Muscle layer of colon (tissue), 2 donors: ENCODE results near the gene ADM2.
A peak's percentile ranks its signal among the peaks of the same experiment; 100 is the strongest.

Experiments used
- H3K27ac ChIP-seq: one replicate; pipeline ENCODE4 v1.7.0; 2013; ENCODE audit warnings: low read depth, mild to moderate bottlenecking, low read length, moderate library complexity
- H3K27me3 ChIP-seq, 2 donors: one replicate each; pipeline ENCODE4 v1.7.0; 2013; ENCODE audit warnings: low read length in 2 of 2, mild to moderate bottlenecking in 2 of 2; ENCODE audit not compliant: insufficient read depth in 2 of 2, control insufficient read depth in 1 of 2
- H3K36me3 ChIP-seq: one replicate; pipeline ENCODE4 v1.7.0; 2013; ENCODE audit warnings: mild to moderate bottlenecking, low read length; ENCODE audit not compliant: insufficient read depth
- H3K4me1 ChIP-seq: one replicate; pipeline ENCODE4 v1.7.0; 2013; ENCODE audit warnings: mild to moderate bottlenecking, low read length; ENCODE audit not compliant: insufficient read depth
- H3K4me3 ChIP-seq, 2 donors: one replicate each; pipeline ENCODE4 v1.7.0; 2013; ENCODE audit warnings: low read length in 2 of 2, low read depth in 1 of 2, mild to moderate bottlenecking in 1 of 2, moderate library complexity in 1 of 2
- H3K9ac ChIP-seq: one replicate; pipeline ENCODE4 v1.7.0; 2013; ENCODE audit warnings: low read length
- H3K9me3 ChIP-seq: one replicate; pipeline ENCODE4 v1.7.0; 2013; ENCODE audit warnings: mild to moderate bottlenecking, low read length
- donor health status: abdominal sarcoma.
- donor health status: Adenocarcinoma of cecum.

ADM2 gene

DNA sequence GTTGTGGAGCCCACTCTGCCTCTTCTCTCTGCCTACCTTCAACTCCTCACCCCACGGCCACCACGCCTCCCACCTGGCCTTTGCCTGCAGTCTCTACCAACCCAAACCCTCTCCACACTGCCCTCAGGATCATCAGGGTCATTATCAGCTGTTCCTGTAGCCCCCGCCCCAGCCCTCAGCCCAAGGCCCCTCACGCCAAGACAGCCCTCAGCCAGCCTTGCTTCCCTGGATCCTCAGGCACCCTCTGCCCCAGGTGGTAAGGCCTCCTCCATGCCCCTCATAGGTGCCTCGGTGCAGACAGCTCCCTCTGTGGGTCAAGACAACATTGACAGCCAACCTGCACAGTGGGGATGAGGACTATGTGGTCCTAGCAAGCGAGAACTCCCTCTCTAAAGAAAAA, 8.3 kb upstream of the ADM2 start:
- Histone ChIP-seq H3K9me3 (no peaks in the 10 kb centered on the region), H3K27ac (no peak overlapping the region), H3K27me3 (no peaks in the 10 kb centered on the region), H3K4me3 (peak overlapping the region; percentile 71 to 79), H3K4me1 (peaks cover 40% of the 10 kb centered on the region), H3K36me3 (no peaks in the 10 kb centered on the region), H3K9ac (peak overlapping the region; percentile 68)

- H3K4me1 ChIP-seq = peaks cover 38% of the 10 kb centered on the region
These were observed 7.3 kb upstream of the ADM2 start for GRCh38 chr22:50473855-50474671.

DNA sequence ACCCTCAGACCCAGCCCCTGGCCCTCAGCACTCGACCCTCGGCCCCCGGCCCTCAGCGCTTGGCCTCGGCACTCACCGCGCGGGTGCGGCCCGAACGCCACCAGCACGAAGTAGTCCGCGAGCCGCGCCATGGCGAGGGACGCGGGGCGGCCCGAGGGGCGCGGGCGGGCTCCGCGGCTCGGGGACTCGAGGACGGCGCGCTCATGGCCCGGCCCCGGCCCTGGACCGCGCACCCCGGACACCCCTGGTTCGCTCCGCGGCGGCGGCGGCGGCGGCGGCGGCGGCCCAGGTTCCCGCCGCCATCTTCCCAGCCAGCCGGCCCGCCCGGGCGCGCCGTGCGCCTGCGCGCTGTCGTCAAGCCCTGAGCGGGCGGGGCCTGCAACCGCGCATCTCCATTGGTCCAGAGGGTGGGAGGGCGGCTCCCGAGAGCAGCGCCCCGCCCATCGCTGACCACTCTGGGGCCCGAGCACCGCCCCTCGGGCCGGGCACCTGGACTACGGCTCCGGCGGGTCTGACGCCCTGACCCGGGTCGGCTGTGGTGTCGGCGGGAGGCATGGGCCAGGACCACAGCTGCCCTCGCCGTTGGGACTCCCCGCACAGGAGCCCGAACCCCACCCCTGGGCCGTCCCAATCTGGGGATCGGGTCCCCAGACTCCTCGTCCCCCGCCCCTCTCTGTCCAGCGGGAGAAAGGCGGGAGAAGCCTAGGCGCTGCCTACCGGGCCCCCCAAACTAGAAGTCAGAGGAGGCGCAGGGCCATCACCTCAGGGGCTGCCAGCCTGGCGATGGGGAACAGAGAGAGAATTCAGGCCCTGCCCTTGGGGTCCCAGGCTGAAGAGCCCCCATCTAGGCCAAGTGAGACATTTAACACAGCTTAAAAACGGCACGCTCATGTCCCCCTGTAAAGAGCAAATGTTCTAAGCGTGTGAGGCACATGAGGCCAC, 6.4 kb upstream of the ADM2 start, which contains the start of gene SBF1:
Gene SBF1 (minus strand): TSS at position 326 of the 942 bp plus-strand sequence. CDS start 195 bp downstream, at position 131.
- peaks cover 34% of the 10 kb centered on the region for H3K4me1 ChIP-seq
- H3K36me3 ChIP-seq = no peaks in the 10 kb centered on the region
- H3K27me3 ChIP-seq = peaks cover 3 to 4% of the 10 kb centered on the region in 2 donors
- peak within 1 kb of the TSS; percentile 71 to 79 for H3K4me3 ChIP-seq
- H3K9me3 ChIP-seq = no peaks in the 10 kb centered on the region
- H3K9ac ChIP-seq = peak within 1 kb of the TSS; percentile 68
- peak within 1 kb of the TSS; percentile 68 for H3K27ac ChIP-seq

More at GRCh38 chr22:50473855-50474671, 7.3 kb upstream of the ADM2 start:
- H3K27ac ChIP-seq = peak overlapping the region; percentile 68
- H3K36me3 ChIP-seq = no peaks in the 10 kb centered on the region
- H3K9me3 ChIP-seq = no peaks in the 10 kb centered on the region
- H3K4me3 ChIP-seq = peak overlapping the region; percentile 71 to 79
- H3K27me3 ChIP-seq = no peaks in the 10 kb centered on the region
- peak overlapping the region; percentile 68 for H3K9ac ChIP-seq

DNA sequence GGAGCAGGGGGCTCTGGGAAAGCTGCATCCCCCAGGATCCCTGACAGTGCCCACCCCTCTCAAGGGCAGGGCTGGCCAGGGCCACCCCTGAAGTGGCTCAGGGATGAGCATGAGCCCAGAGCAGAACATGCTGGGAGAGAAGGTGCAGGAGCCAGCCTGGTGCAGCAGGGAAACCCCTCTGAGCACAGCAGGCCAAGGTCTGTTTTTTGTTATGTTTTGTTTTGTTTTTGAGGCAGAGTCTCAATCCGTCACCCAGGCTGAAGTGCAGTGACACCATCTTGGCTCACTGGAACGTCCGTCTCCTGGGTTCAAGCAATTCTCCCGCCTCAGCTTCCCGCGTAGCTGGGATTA, 5.7 kb upstream of the ADM2 start:
- peak overlapping the region; percentile 58 for H3K27ac ChIP-seq
- peak overlapping the region; percentile 49 for H3K9ac ChIP-seq

DNA sequence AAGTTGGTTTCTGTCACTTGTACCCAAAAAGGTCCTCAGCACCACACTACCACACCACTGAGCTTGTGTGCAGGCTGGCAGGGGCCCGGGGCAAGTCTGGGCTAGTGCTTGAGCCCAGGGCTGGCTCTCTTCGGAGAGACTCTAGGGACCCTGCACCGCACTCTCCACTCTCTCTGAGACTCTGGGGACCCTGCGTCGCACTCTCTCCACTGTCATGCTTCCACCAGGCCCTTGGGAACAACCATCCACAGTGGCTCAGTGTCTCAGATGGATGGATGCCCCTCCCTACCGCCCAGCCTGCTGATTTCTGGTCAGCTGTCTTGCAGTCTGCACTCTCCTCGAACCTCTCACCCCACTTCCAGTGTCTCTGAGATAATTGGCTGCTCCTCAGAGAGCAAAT, 4.5 kb upstream of the ADM2 start:
- H3K4me1 ChIP-seq = peaks cover 24% of the 10 kb centered on the region
- no peaks in the 10 kb centered on the region for H3K9me3 ChIP-seq
- no peak overlapping the region for H3K9ac ChIP-seq
- H3K27ac ChIP-seq = no peak overlapping the region
- no peak overlapping the region for H3K4me3 ChIP-seq
- H3K36me3 ChIP-seq = no peaks in the 10 kb centered on the region
- H3K27me3 ChIP-seq = peaks cover 11 to 22% of the 10 kb centered on the region in 2 donors

More for the DNA sequence above, 5.7 kb upstream of the ADM2 start:
- peaks cover 28% of the 10 kb centered on the region for H3K4me1 ChIP-seq
- no peaks in the 10 kb centered on the region for H3K9me3 ChIP-seq
- no peaks in the 10 kb centered on the region for H3K36me3 ChIP-seq
- peak overlapping the region; percentile 60 to 71 for H3K4me3 ChIP-seq
- peaks cover 10 to 11% of the 10 kb centered on the region in 2 donors for H3K27me3 ChIP-seq

DNA sequence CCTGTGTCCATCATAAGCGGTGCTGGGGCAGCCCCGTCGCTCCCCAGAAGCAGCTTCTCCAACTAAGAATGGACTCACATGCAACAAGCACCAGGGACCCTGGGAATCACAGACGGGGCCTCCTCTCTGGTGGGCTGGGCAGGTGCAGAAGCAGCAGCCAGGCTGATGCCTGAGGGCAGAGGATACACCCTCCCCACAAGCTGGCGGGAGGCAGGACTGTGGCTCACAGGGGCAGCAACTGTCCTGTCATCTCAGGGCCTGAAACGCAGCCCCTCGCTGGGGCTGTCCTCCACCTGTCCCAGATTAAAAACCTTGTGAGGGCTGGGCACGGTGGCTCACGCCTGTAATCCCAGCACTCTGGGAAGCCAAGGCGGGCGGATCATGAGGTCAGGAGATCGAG, 3.4 kb upstream of the ADM2 start:
- H3K27ac ChIP-seq = no peak overlapping the region
- peaks cover 15% of the 10 kb centered on the region for H3K4me1 ChIP-seq
- H3K9me3 ChIP-seq = no peaks in the 10 kb centered on the region
- H3K9ac ChIP-seq = no peak overlapping the region
- peaks cover 11 to 32% of the 10 kb centered on the region in 2 donors for H3K27me3 ChIP-seq
- H3K4me3 ChIP-seq = no peak overlapping the region
- H3K36me3 ChIP-seq = no peaks in the 10 kb centered on the region

- H3K27me3 ChIP-seq = peaks cover 11 to 47% of the 10 kb centered on the region in 2 donors
- H3K36me3 ChIP-seq = no peaks in the 10 kb centered on the region
- H3K9me3 ChIP-seq = no peaks in the 10 kb centered on the region
- no peak overlapping the region for H3K27ac ChIP-seq
- no peak overlapping the region for H3K4me3 ChIP-seq
- H3K4me1 ChIP-seq = peaks cover 6% of the 10 kb centered on the region
- H3K9ac ChIP-seq = no peak overlapping the region
These were observed 1.6 kb upstream of the ADM2 start for GRCh38 chr22:50479721-50480120.

DNA sequence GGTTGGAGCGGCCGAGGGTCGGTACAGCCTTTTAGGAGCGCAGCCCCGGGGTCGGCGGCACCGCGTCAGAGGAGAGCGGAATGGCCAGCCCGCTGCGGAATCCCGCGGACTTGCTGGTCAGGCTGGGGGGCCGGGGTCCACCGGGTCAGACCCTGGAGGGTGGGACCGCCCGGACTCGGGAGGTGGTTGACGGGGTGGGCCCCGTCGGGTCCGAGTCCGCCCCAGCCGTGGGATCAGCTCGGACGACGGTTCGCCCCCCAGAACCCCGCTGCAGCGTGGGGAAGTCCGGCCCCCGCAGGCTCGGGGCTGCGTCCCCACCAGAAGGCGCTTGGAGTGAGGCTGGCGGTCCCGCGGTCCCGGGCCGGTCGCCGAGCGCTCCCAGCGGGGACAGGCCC, 301 bp upstream of the ADM2 start:
- Histone ChIP-seq H3K36me3 (no peaks in the 10 kb centered on the region), H3K4me3 (no peak overlapping the region), H3K9ac (no peak overlapping the region), H3K27me3 (peaks cover 11 to 47% of the 10 kb centered on the region in 2 donors), H3K4me1 (no peaks in the 10 kb centered on the region), H3K9me3 (no peaks in the 10 kb centered on the region), H3K27ac (no peak overlapping the region)

DNA sequence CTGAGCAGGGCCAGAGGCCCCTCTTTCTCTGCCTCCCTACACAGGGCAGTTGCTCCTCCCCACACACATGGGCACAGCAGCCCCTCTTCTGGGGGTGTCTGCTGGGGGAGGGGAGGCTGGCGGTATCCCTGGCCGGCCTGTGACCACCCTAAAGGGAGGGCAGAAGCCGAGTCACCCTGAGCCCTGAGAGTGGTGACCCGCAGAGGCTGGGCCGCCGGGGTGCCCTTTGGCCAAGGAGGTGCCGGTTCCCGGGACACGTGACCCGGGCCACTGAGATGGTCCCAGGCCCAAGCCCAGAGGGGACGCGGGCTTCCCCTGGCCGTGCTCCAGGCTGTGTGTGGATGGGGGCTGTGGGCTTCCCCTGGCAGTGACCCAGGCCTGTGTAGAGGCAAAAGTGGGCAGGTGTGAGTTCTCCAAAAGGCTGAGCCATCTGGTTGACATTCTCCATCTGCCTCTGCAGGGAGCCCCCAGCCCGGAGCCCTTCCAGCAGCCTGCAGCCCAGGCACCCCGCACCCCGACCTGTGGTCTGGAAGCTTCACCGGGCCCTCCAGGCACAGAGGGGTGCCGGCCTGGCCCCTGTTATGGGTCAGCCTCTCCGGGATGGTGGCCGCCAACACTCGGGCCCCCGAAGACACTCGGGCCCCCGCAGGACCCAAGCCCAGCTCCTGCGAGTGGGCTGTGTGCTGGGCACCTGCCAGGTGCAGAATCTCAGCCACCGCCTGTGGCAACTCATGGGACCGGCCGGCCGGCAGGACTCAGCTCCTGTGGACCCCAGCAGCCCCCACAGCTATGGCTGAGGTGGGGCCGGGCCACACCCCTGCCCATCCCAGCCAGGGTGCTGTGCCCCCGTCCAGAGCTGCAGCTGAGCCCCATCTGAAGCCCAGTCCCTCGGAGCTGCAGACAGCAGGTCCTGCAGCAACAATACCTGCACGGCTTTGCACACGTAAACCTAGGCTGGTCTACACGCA, 1.0 kb downstream of the ADM2 start:
- Histone ChIP-seq H3K9me3 (no peaks in the 10 kb centered on the region), H3K4me3 (no peak overlapping the region), H3K9ac (no peak overlapping the region), H3K27me3 (peaks cover 11 to 47% of the 10 kb centered on the region in 2 donors), H3K4me1 (no peaks in the 10 kb centered on the region), H3K27ac (no peak overlapping the region), H3K36me3 (no peaks in the 10 kb centered on the region)

DNA sequence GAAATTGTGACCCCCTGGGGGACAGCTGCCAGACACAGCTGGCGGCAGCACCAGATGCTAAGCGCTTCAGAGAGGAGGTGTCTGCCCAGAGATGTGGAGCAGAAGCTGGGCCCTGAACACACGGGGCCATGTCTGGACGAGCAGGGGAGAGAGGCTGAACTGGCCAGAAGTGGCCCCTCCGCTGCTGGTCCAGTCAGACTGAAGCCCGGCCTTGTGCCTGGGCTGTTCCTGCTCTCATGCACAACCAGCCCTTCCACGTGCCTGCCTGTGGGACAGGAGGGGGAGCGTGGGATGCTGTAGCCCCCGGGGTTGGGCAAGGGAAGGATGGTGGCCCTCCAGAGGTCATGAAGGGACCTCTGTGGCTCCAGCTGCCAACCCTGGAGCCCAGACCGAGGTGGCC, 1.8 kb downstream of the ADM2 start:
- Histone ChIP-seq H3K4me3 (no peak overlapping the region), H3K4me1 (no peaks in the 10 kb centered on the region), H3K27ac (no peak overlapping the region), H3K36me3 (no peaks in the 10 kb centered on the region), H3K9me3 (no peaks in the 10 kb centered on the region), H3K9ac (no peak overlapping the region), H3K27me3 (peaks cover 11 to 47% of the 10 kb centered on the region in 2 donors)
